Activated CD4-positive, CD25-positive, alpha-beta regulatory T cell treated with anti-CD3 and anti-CD28 coated beads, Interleukin-2, amount 50 U/mL, for 16 hours (primary cell): ENCODE data around the gene SLC17A2.

Experiments
- DNase-seq: peaks from one replicate; pipeline ENCODE4 v3.0.0-alpha.2; 2020; ENCODE audit warnings: low read depth, low spot score

SLC17A2 gene

DNA sequence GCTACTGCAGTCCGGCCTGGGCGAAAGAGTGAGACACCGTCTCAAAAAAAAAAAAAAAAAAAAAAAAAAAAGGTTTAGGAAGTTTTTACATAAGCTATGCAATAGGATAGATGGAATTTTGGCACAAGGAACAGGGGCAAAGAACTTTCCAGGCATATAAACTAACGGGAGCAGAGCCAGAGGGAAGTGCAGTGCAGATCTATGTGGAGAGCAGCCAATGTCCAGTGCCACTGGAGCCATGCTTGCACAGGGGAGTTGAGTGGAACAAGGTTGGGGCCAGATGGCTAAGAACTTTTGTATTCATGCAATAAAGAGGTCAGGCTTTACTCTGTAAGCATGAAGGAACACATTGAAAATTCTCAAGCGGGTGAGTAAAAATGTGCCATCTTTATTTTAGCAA lies 10.8 kb downstream of the SLC17A2 start:
- DNase-seq, result no peak

DNA sequence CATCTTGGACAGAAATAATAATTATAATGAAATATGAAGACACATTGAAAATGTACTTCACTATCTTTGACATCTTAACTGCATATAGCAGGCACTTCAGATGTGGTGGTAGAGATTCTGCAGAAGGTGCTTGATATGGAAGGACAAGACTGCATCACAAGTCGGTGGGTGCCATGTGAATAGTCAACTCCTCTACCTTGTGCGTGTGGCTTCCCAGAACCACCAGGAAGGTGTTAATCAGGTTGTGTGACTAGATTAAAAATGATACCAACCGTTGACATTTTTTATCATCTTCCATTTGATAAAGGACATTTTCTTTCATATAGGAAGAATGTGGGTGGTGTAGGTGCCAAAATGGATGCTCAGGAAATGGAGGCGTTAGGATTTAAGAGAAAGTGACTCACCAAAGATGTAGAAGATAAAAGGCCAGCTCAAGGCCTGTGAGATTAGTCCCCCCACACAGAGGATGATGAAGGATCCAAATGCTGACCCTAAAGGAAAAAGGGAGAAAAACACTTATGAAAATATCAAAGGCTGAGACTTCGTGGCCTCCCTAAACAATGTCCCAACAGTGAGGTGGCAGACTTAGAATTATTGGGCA lies 12.3 kb downstream of the SLC17A2 start:
- DNase-seq, result no peak

DNA sequence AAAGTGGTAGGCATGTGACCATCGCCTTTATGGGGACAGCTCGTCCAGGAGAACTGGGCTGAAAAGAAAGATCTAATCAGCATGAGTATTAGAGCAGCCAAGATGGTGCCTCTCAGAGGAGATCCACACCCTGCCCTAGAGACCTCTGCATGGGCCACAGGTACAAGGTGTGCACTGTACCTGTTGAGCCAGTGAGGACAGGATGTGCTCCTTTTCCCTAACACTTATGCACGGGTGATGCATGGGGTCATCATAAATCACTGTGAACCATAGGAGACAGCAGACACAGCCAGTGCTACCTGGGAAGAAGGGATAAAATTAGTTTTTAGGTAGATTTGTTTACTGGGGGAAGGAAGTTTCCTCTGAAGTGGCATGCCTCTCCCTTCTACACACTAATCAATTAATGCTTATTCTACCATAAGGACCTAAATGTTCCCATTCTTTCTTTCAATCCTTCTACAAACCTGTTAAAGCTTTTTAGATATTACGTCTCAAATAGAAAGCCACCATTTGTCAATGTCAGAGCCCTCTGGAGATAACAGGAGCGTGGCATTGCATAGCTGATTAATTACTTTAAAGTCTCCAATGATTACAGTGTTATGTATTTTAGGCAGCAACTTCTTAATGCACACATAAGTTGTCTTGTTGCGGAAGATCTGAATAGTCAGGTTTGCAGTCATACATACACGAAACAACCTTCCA lies 13.6 kb downstream of the SLC17A2 start:
- no peak for DNase-seq

DNA sequence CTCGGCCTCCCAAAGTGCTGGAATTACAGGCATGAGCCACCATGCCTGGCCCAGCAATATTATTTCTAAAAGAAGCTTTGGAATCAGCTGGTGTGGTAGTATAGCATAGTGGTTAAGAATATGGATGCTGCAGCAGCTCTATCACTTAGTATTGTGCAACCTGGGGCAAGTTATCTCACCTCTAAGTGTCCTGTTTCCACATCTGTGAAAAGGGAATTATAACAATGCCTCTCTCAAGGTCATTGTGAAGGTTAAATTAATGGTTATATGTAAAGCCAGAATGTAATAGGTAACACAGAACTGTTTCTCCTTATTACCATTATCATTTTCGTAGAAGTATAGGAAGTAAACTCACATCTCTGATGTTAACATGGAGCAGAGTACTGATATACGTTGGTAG lies 14.2 kb downstream of the SLC17A2 start:
- no peak for DNase-seq

DNA sequence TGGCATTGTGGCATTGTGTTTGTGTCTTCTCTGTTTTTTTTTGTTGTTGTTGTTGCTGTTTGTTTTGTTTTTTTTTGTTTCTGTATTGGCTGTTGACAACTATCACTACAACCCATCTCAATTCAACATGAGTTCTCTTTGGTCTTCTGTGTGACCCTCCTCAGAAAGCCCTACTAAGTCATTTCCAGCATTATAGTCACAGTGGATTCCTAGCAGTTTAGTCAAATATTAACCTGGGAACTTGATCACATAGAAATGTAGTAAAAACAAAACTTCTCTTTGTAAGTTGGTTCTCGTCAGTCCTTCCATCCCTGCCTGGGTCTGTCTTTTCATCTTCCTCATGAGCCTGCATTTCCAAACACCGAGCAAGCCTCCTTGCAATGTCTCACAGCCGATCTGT lies 16.8 kb downstream of the SLC17A2 start:
- DNase-seq, result no peak

DNA sequence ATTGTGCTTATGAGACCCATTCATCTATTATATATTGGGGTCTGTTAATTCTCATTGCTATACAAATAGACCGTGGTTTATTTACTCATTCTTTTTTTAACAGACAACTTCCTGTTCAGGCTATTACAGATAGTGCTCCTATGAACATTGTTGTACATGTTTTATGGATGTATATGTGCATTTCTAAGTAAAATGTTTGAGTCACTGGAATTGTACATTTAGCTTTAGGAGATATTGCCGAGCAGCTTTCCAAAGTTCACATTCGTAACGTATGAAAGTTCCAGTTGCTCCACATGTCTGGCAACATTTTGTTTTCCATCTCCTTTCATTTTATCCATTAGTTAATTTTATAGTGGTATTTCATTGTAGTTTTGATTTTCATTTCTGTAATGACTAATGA lies 19.1 kb downstream of the SLC17A2 start:
- no peak for DNase-seq

DNA sequence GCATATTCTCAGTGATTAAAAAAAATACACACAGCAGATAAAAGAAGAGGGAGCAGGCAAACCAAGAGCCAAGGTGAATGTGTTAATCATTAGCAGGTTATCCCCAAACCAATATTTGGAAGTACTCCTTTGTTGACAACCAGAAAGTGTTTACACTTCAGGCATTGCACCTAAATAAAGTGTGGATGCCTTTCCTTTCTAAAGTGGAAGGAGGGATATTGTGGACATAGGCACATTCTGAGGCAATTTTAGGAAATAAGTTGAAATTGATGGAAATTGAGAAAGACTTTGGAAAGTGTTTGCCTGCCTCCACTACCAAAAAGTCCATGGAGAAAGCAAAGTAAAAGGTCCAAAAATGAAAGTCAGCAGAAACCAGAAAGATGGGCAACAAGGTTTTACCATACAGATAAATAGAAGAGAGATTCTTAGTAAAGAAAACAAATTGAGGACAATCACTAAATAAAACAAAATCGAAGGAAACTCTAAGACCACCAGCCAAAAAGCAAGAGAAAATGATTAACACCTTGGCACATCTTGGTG lies 22.9 kb downstream of the SLC17A2 start:
- no peak for DNase-seq

DNA sequence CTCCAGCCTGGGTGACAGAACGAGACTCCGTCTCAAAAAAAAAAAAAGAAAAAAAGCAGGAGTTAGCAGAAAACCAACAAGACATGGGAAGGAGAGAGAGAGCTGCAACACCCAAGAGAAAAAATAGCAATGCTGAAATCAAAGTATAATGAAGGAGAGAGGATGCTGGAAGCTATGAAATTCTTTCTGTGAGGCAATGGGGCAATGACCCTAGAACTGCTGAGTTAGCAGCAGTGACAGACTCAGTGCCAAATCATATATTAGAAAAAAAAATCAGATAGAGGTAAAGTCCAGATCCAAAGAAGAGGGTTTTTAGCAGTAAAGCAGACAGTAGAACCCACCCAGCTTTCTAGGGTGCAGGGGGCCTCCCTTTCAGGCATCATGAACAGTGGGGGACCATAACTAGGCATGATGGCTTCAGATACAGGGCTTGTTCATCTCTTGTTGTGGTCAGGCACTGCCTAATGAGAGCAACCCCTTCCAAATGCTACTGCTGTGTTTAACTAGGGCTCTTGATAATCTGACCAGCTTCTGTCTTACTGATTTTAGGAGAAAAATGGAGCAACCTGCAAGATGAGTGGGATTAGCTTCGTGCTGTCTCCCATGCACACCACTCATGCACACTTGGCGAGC lies 26.9 kb downstream of the SLC17A2 start:
- no peak for DNase-seq

DNA sequence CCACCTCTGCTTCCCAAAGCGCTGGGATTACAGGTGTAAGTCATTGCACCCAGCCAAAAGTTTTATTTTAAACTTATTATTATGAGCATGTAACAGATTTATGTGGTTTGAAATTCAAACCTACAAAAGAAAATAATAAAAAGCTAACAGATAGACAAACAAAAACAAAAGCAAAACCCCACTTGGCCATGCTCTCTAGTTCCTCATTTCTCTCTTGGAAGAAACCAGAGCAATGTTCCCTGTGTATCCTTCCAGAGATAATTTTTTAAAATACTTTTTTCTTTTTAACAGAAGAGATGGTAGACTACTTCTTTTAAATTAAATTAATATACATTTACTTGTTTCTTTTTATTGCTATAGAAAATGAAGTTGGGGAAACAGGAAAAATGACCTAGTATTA lies 28.4 kb downstream of the SLC17A2 start:
- no peak for DNase-seq

DNA sequence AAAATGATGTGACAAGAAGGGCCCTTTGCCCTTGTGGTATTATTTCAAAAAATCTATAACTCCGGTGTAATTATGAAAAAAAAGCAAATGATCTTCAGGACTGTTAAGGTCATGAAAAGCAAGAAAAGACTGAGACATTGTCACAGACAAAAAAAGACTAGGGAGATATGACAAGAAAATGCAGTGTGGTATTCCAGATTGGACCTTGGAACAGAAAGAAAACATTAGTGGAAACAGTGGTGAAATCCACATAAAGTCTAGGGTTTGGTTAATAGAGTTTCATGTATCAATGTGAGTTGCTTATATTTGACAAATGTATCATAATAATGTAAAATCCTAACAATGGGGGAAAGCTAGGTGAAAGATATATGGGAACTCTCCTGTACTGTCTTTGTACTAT lies 29.6 kb downstream of the SLC17A2 start:
- DNase-seq, result no peak

DNA sequence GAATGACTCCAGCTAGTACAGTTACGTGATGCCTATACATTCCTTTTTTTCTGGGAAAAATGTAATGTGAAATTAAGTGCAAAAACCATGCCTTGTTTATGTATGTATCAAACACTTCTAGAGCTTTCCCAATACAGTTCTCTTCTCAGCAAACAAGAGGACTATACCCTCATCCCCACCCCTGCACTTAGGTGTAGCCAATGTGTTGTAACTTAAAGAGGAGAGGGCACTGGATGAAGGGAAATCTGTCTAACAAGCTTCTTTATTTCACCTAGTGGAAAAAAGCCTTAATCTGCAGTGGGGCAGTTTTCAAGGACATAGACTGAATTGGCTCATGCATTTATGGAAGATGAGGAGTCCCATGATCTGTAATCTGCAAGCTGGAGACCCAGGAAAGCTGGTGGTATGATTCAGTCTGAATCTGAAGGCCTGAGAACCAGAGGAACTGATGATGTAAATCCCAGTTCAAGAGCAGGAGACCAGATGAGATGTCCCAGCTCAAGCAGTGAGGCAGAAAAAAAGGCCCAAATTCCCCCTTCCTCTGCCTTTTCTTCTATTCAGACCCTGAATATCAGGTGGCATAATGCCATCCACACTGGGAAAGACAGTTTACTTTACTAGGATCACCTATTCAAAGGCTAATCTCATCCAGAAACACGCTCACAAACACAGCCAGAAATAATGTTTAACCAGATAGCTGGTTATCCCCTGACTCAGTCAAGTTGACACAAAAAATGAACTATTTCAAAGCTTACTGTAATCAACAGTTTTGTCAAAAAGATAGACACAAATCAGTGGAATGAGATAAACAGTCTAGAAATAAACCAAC lies 30.7 kb downstream of the SLC17A2 start:
- DNase-seq, result no peak

DNA sequence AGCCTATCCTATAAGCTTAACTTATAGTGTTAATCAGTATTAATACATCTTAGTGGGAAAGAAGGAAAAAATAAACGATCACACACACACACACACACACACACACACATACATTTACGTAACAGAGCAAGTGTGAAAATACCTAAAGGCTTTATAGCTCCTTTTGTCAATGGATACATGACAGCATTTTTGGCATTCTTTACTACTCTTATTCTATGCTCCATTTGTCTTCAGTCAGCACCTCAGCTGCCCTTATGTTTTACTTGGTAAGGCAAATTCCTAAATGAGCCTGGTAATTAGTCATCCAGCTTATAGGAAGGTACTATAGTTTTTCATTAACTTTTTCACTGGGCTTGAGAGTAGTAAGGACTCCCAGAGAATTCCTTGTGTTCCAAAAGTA lies 31.4 kb downstream of the SLC17A2 start:
- DNase-seq, result no peak

DNA sequence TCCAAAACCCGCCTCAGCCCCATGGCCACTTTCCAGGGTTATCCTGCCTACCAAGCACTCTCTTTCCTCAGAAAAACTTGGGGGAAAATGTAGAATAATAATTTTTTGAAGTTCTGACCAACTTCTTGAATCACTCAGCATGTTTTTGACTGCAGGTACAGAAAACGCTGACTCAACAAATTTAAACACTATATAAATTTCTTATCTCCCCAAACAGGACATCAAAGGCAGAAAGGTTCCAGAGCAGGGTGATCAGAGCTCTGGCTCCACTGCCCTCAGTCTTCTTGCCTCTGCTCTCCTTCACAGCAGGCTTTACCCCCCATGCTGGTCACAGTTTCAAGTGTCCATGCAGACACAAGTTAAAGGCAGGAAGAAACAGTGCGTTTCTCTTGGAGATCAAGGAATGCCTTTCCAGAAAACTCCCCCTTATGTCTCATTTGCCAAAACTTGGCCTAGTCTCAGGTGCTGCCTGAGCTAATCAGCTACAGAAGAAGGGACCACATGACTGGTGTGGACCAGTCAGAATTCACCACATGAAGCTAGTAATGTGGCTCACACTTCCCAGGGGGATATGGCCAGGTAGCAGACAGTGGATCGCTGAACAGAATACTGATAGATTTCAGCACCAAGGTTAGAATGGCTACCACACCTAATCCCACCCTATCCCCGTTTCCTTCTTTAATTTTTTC lies 32.1 kb downstream of the SLC17A2 start:
- DNase-seq, result no peak

DNA sequence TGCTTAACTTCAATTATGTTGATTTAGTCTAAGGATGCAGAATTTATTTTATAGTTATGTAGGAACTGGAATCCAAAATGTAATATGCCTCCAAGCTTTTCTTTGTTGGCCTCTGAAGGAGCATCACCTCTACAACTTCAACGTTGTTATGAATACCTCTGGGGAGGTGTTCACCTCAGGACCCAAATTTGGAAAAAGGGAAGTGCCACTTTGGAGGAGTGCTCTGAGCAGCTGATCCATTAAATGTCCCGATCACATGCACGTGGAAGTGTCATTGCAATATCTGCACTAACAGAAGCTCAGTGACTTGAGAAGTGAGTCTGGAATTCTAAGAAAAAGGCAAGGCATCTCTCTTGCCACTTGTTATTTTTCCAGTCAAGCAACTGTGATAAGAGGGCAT lies 34.2 kb downstream of the SLC17A2 start:
- no peak for DNase-seq

DNA sequence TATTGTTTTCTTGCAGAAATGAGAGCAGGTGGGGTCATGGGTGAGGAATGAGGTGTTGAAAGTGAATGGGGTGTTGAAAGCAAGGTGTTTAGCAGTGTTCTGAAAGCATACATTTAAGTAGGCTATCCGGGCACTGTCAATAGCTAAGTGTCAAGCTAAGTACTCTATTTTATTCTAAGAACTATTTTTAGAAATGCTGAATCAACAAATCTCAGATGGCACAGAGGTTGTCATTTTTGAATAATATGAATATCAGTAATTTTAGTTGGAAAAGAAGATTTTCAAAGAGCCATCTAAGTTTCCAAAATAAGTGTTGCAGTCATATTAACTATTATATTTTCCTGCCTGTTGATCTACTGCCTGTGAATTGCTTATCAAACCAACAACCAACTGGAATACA lies 34.7 kb downstream of the SLC17A2 start:
- no peak for DNase-seq

DNA sequence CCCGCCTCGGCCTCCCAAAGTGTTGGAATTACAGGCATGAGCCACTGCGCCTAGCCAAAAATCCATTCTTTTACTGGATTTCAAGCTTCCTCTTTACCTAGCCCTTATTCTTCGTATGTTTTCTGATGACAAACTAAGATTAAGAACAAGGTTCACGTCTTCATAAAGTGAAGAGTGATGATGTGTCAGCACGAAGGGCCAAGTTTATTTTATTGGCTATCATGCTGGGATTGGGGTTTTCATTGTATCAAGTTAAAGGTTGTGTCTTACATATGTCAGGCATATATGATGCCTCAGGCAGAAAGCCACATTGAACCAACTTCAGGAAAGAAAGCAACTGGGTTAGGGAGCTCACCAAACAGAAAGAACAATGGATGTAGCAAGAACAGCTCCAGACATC lies 36.7 kb downstream of the SLC17A2 start:
- no peak for DNase-seq

DNA sequence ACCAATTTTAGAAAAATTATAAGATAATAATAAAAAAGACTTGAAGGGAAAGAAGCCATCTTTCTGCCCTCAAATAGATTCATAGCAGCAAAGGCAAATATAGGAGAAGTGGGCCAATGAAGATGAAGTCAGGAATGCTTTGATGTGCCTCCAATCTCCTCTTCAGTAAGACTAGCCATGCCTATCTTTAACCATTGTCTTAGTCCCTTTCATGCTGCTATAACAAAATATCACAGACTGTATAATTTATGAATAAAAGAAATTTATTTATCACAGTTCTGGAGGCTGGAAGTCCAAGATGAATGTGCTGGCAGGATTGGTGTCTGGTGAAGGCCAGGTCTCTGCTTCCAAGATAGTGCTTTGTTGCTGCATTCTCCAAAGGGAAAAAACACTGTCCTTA lies 37.6 kb downstream of the SLC17A2 start:
- DNase-seq, result no peak

DNA sequence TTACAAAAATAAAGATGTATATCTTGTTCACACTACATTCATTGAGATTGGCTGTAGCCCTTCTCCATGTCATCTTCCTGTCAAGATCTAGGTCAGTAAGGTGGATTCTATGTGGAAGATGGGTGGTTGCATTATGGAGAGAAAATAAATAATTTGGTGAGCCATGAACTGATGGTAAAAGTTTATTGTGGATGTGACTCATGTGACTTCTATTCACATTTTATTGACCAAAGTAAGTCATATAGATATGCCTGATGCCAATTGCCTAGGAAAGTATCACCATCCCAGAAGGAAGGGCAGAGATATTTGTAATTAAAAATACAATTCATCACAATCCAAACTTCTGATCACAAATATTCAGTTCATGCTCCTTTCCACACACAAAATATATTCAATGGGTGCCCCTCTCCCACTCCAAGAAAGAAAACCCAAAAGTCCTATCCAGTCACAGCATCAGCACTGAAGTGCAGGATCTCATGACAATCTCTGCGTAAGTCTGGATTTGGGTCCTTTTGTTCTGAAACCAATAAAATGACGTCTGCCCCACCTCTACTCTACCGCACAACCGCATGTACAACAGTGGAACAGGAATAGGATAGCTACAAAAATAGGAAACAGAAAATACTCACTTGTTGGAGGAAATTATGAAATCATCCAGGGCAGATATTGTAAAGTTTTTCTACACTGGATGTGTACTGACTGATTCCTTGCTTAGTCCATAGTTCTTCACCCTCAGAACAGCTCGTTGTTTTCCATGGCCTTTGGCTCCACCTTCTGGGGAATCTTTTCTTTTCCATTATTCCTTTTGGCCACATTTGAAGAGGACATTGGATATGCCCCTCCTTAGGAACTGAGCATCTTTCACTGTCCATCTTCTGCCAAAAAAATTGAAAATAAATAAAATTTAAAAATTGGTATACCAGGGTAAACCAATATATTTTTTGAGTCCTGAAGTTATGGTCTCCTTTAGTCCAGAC lies 40.3 kb downstream of the SLC17A2 start:
- DNase-seq, result no peak

DNA sequence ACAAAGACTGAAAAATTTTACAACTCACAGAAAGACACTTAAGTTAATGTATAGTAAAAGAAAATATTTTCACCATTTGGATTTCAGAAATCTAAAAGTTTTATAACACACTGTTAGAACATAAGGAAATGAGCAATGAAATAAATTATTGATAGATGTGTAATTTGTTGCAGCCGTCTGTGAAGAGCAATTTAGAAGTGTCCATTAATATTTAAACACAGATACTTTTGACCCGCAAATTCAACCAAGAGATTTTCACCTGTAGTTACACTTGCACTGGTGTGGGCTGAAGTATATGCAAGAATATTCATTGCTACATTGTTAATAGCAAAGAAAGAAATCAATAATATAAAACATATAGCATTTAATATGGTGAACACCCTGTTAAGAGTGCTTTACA lies 41.9 kb downstream of the SLC17A2 start:
- no peak for DNase-seq

DNA sequence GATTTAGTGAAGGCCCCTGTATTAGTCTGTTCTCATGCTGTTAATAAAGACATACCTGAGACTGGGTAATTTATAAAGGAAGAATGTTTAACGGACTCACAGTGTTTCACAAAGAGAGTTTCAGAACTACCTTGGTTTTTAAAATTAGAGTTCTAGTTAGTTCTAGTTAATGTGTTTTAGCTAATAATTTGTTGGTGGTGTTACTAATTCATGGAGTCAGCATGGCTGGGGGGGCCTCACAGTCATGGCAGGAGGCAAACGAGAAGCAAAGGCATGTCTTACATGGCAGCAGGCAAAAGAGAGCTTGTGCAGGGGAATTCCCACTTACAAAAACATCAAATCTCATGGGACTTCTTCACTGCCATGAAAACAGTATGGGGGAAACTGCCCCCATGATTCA lies 44.4 kb downstream of the SLC17A2 start:
- no peak for DNase-seq
